Right renal cortex interstitium (tissue), 3 donors: ENCODE results near the gene NF1. TPM values are rescaled to one million over a fixed set of nuclear protein-coding genes. Genes with fewer than 3 reads are reported as not detected.
"Not testable (repeated sequence)": the region's sequence is repeated elsewhere in the genome, so short reads cannot be mapped to it uniquely, and the experiment has no call there.

Source experiments
- DNase-seq, 3 donors: peaks; one replicate each; pipeline ENCODE4 v3.0.0-alpha.2; 2013; ENCODE audit warnings: low read depth in 3 of 3, low spot score in 2 of 3
- polyA plus RNA-seq, 3 donors: library from polyadenylated mRNA; unstranded; fragments of 120-200 nt; gene quantifications; one replicate each; pipeline ENCODE4 v1.2.1, GENCODE V29; 2013; ENCODE audit not compliant: insufficient read length in 3 of 3

NF1 gene
- polyA plus RNA-seq, 3 donors = 36.7 to 42.9 (median 39.2) TPM

- no peak for DNase-seq
Observed at GRCh38 chr17:31320791-31321190, 226.0 kb downstream of the NF1 start.

GRCh38 chr17:31321481-31321880 is 226.7 kb downstream of the NF1 start, which contains the start of gene EVI2A:
EVI2A (minus strand) TSS chr17:31321622; CDS start chr17:31319013, 2,609 bp downstream.
- DNase-seq = no peak

GRCh38 chr17:31321966-31322365 is 227.2 kb downstream of the NF1 start:
- DNase-seq = no peak

- DNase-seq = no peak
Observed at GRCh38 chr17:31323551-31323950, 228.8 kb downstream of the NF1 start.

GRCh38 chr17:31327534-31328159 is 232.9 kb downstream of the NF1 start:
- no peak for DNase-seq

- no peak for DNase-seq
Observed at GRCh38 chr17:31328160-31328535, 233.4 kb downstream of the NF1 start.

- no peak for DNase-seq
Observed at GRCh38 chr17:31329221-31329620, 234.4 kb downstream of the NF1 start.

GRCh38 chr17:31339906-31340661 is 245.3 kb downstream of the NF1 start:
- DNase-seq = no peak

GRCh38 chr17:31345191-31345747 is 250.5 kb downstream of the NF1 start:
- not testable (repeated sequence) for DNase-seq

- DNase-seq = no peak
Observed at GRCh38 chr17:31349454-31349853, 254.7 kb downstream of the NF1 start.

GRCh38 chr17:31355935-31356334 is 261.2 kb downstream of the NF1 start:
- DNase-seq = no peak

- no peak for DNase-seq
Observed at GRCh38 chr17:31357091-31357490, 262.3 kb downstream of the NF1 start.

- no peak for DNase-seq
Observed at GRCh38 chr17:31357839-31358394, 263.1 kb downstream of the NF1 start.

- no peak for DNase-seq
Observed at GRCh38 chr17:31364012-31364411, 269.2 kb downstream of the NF1 start.

GRCh38 chr17:31366088-31366487 is 271.3 kb downstream of the NF1 start:
- no peak for DNase-seq

GRCh38 chr17:31369266-31369665 is 274.5 kb downstream of the NF1 start:
- DNase-seq = no peak

- DNase-seq = no peak
Observed at GRCh38 chr17:31371511-31372097, 276.8 kb downstream of the NF1 start.

GRCh38 chr17:31373150-31374093 is 278.6 kb downstream of the NF1 start:
- no peak for DNase-seq

GRCh38 chr17:31374094-31374447 is 279.3 kb downstream of the NF1 start:
- DNase-seq = no peak

- DNase-seq = no peak
Observed at GRCh38 chr17:31374503-31374902, 279.7 kb downstream of the NF1 start.
